ENCODE measurements around the gene ATF7. TPM values are rescaled to one million over a fixed set of nuclear protein-coding genes. Genes with fewer than 3 reads are reported as not detected.
A peak's percentile ranks its signal among the peaks of the same experiment; 100 is the strongest.

ATF7 gene
- polyA plus RNA-seq, 2 of the 4 experiments (the other 2 are of a cell fraction), result 22.9 to 38.9 TPM

GRCh38 chr12:53563452-53564028, 62.6 kb downstream of the ATF7 start (continued):
- TF ChIP-seq RNF2 (IDR thresholded peaks at IDR 0.05; ENCODE audit: borderline replicate concordance, low read depth), result no peak

DNA sequence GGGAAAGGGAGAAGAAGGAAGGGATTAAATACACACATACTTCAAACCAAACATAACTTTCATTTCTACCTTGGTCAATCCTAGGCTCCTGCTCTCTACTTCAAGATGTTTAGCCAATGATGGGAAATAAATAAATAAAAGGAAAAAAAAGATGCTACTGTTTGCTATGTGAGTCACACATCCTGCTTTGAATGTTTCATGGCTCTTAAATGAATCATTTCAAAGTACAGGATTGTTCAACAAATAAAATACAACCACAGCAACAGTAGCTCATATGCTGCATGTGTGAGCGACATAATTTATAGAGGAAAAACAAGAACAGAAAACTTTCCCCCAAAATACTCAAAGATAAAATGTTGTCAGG, 64.6 kb downstream of the ATF7 start:
- peak; percentile 75 to 88 for DNase-seq (ENCODE audit: low read depth in 1 of 2, low spot score in 1 of 2)
- H3K4me3 ChIP-seq, result 0 out of 3 replicates have a peak overlapping the region, but pooled peaks have one; percentile 7
- no peaks in the 10 kb centered on the region for H3K9me3 ChIP-seq
- POLR2A ChIA-PET, result interaction anchor here (0.9 to 1.0 kb wide), 3 partner anchors 52 to 115 kb away, joined by 3 to 4 read pairs (median 3); partner anchors contain the start of gene TARBP2
- 0% methylated on average over 1 of the region's 1 CpG for WGBS (ENCODE audit: missing lambda C conversion rate)
- TF ChIP-seq NFE2L2 (conservative IDR thresholded peaks at IDR 0.05; ENCODE audit: low read length) (no peak), POLR2A (IDR thresholded peaks at IDR 0.05; ENCODE audit: low read length) (no peak), JUN (IDR thresholded peaks at IDR 0.05) (peak; percentile 68; a peak in 2 of 5 replicates), SMC3 (IDR thresholded peaks at IDR 0.05) (0 out of 3 replicates have a peak, but pooled peaks have one; percentile 23), RNF2 (IDR thresholded peaks at IDR 0.05; ENCODE audit: borderline replicate concordance, low read depth) (no peak), USF2 (IDR thresholded peaks at IDR 0.05) (no peak), FOXS1 (CRISPR knock-in tag; IDR thresholded peaks at IDR 0.05) (0 out of 2 replicates have a peak, but pooled peaks have one; percentile 12), EHMT2 (IDR thresholded peaks at IDR 0.05; ENCODE audit: low read depth) (no peak), GATA3 (IDR thresholded peaks at IDR 0.05; ENCODE audit: borderline replicate concordance) (peak; percentile 83), ESRRA (IDR thresholded peaks at IDR 0.05; ENCODE audit: borderline replicate concordance, low read length) (no peak), MYC (IDR thresholded peaks at IDR 0.05; ENCODE audit: borderline replicate concordance, low read length) (no peak), ELK1 (IDR thresholded peaks at IDR 0.05; ENCODE audit: low read depth, low read length) (no peak), FOSL2 (IDR thresholded peaks at IDR 0.05) (peak; percentile 97), FOSL2 (CRISPR knock-in tag; IDR thresholded peaks at IDR 0.05) (peak; percentile 99), ZSCAN20 (CRISPR knock-in tag; IDR thresholded peaks at IDR 0.05) (no peak), HOXB5 (CRISPR knock-in tag; IDR thresholded peaks at IDR 0.05) (no peak), ZFP36 (IDR thresholded peaks at IDR 0.05; ENCODE audit: borderline replicate concordance, partially characterized antibody) (no peak), CEBPB (IDR thresholded peaks at IDR 0.05) (peak in 1 of 2 experiments; percentile 77; a peak in 2 of 4 replicates), JUNB (IDR thresholded peaks at IDR 0.05) (peak; percentile 97), RCOR1 (IDR thresholded peaks at IDR 0.05; ENCODE audit: low read depth, low read length) (no peak), RAD21 (conservative IDR thresholded peaks at IDR 0.05 in 1 of 2, IDR thresholded peaks at IDR 0.05 in 1 of 2) (0 out of 5 replicates have a peak, but pooled peaks of 1 of the 2 experiments have one; percentile 4), KDM5A (IDR thresholded peaks at IDR 0.05) (no peak), MAX (IDR thresholded peaks at IDR 0.05) (peak; percentile 52; the same call in 1 of the 2 replicates), KDM1A (IDR thresholded peaks at IDR 0.05; ENCODE audit: low read depth) (no peak), TFCP2L1 (CRISPR knock-in tag; IDR thresholded peaks at IDR 0.05) (no peak), EP300 (IDR thresholded peaks at IDR 0.05) (no peak)
- TF ChIP-seq, protein P1, sequence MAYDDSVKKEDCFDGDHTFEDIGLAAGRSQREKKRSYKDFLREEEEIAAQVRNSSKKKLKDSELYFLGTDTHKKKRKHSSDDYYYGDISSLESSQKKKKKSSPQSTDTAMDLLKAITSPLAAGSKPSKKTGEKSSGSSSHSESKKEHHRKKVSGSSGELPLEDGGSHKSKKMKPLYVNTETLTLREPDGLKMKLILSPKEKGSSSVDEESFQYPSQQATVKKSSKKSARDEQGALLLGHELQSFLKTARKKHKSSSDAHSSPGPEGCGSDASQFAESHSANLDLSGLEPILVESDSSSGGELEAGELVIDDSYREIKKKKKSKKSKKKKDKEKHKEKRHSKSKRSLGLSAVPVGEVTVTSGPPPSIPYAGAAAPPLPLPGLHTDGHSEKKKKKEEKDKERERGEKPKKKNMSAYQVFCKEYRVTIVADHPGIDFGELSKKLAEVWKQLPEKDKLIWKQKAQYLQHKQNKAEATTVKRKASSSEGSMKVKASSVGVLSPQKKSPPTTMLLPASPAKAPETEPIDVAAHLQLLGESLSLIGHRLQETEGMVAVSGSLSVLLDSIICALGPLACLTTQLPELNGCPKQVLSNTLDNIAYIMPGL (CRISPR knock-in tag; IDR thresholded peaks at IDR 0.05; ENCODE audit: borderline replicate concordance), result no peak
- TF ChIP-seq, protein P2, sequence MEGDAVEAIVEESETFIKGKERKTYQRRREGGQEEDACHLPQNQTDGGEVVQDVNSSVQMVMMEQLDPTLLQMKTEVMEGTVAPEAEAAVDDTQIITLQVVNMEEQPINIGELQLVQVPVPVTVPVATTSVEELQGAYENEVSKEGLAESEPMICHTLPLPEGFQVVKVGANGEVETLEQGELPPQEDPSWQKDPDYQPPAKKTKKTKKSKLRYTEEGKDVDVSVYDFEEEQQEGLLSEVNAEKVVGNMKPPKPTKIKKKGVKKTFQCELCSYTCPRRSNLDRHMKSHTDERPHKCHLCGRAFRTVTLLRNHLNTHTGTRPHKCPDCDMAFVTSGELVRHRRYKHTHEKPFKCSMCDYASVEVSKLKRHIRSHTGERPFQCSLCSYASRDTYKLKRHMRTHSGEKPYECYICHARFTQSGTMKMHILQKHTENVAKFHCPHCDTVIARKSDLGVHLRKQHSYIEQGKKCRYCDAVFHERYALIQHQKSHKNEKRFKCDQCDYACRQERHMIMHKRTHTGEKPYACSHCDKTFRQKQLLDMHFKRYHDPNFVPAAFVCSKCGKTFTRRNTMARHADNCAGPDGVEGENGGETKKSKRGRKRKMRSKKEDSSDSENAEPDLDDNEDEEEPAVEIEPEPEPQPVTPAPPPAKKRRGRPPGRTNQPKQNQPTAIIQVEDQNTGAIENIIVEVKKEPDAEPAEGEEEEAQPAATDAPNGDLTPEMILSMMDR (IDR thresholded peaks at IDR 0.05), result no peak
- TF ChIP-seq, protein P3, sequence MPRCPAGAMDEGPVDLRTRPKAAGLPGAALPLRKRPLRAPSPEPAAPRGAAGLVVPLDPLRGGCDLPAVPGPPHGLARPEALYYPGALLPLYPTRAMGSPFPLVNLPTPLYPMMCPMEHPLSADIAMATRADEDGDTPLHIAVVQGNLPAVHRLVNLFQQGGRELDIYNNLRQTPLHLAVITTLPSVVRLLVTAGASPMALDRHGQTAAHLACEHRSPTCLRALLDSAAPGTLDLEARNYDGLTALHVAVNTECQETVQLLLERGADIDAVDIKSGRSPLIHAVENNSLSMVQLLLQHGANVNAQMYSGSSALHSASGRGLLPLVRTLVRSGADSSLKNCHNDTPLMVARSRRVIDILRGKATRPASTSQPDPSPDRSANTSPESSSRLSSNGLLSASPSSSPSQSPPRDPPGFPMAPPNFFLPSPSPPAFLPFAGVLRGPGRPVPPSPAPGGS (IDR thresholded peaks at IDR 0.05), result peak; percentile 46; the same call in 1 of the 3 replicates
- peak; percentile 90 to 95 for ATAC-seq
- peak; percentile 72 for FAIRE-seq
- CTCF ChIA-PET, result interaction anchor here (1.0 to 2.7 kb wide), 3 partner anchors 18 to 184 kb away, joined by 3 to 15 read pairs (median 4); no protein-coding TSS in a partner anchor
- H3K4me1 ChIP-seq, result peaks cover 66% of the 10 kb centered on the region
- peak overlapping the region; percentile 74 for H3K4me2 ChIP-seq
- peak overlapping the region; percentile 71 to 87 for H3K27ac ChIP-seq
